Heart left ventricle (tissue), 16 donors: ENCODE data around the gene NUAK1. TPM values are rescaled to one million over a fixed set of nuclear protein-coding genes. Genes with fewer than 3 reads are reported as not detected.

Experiments used
- ATAC-seq, 4 donors: fragments of 200-7000 bp; cut with Tn5 transposase; one replicate each; pipeline ENCODE4 v1.9.1; 2020 to 2022; ENCODE audit warnings: moderate library complexity in 4 of 4, mild to moderate bottlenecking in 3 of 4, moderate number of reproducible peaks in 1 of 4
- DNase-seq, 5 donors: peaks; one replicate each; pipeline ENCODE4 v3.0.0-alpha.2; 2020
- H3K27ac ChIP-seq, 12 donors: fragments of 200-600 bp; sonication (generic) in 4 of 12; one replicate each; pipeline versions ENCODE4 v1.5.0 to v1.8.0; 2016 to 2022; ENCODE audit warnings: mild to moderate bottlenecking in 2 of 12
- H3K27me3 ChIP-seq, 9 donors: fragments of 200-600 bp; sonication (generic) in 2 of 9; one replicate each; pipeline versions ENCODE4 v1.5.1 to v1.8.0; 2016 to 2022; ENCODE audit warnings: mild to moderate bottlenecking in 3 of 9
- H3K36me3 ChIP-seq, 9 donors: fragments of 200-600 bp; sonication (generic) in 2 of 9; one replicate each; pipeline versions ENCODE4 v1.5.0 to v1.8.0; 2018 to 2022; ENCODE audit warnings: mild to moderate bottlenecking in 2 of 9
- H3K4me1 ChIP-seq, 12 donors: fragments of 200-600 bp; sonication (generic) in 4 of 12; one replicate each; pipeline versions ENCODE4 v1.5.0 to v1.8.0; 2016 to 2022; ENCODE audit warnings: mild to moderate bottlenecking in 3 of 12
- H3K4me3 ChIP-seq, 12 donors: fragments of 200-600 bp; sonication (generic) in 4 of 12; one replicate each; pipeline versions ENCODE4 v1.5.0 to v1.8.0; 2017 to 2022; ENCODE audit warnings: mild to moderate bottlenecking in 9 of 12, moderate library complexity in 4 of 12
- H3K9me3 ChIP-seq, 12 donors: fragments of 200-600 bp; sonication (generic) in 4 of 12; one replicate each; pipeline versions ENCODE4 v1.5.0 to v1.8.0; 2016 to 2022; ENCODE audit warnings: mild to moderate bottlenecking in 1 of 12
- POLR2A ChIP-seq, 2 donors: fragments of 450-650 bp; IDR thresholded peaks; one replicate each; pipeline ENCODE4 v1.6.1; 2017; ENCODE audit warnings: antibody characterized with exemption in 2 of 2, mild to moderate bottlenecking in 2 of 2, moderate library complexity in 2 of 2
- WGBS, 4 donors: extraction: QIAGEN DNeasy Blood & Tissue Kit in 2 of 4; methylation state at CpG; one replicate each; pipeline versions ENCODE4 v1.1.5 to v1.1.7; 2013 to 2018; 5-methylcytosine and 5-hydroxymethylcytosine counted together
- intact Hi-C, 10 donors: fragments of 100-400 bp; cut with DNase I; formaldehyde crosslinking; loops; one replicate each; pipeline versions ENCODE4 v1.11.1 to v1.14.2; 2022
- polyA plus RNA-seq, 2 donors: library from polyadenylated mRNA; stranded (reverse); fragments of 200-250 nt; gene quantifications; one replicate each; pipeline ENCODE4 v1.2.3, GENCODE V29; 2013
- total RNA-seq, 9 donors: library from RNA; depleted of rRNA in 2 of 9; stranded (reverse); fragments of >200 nt in 2 of 9; fragmentation: NEBNext Ultra II Directional in 3 of 9; extraction: Animal tissue kit (Norgen Biotek cat#: 25700) in 3 of 9; gene quantifications; one replicate each; pipeline versions ENCODE4 v1.1.0 to v1.2.4, GENCODE V29; 2016 to 2023
- TF ChIP-seq, protein P1 (sequence below), 12 donors: fragments of 200-600 bp; sonication (generic) in 4 of 12; IDR thresholded peaks; one replicate each; pipeline versions ENCODE4 v1.5.0 to v1.8.0; 2018 to 2022; ENCODE audit warnings: antibody characterized with exemption in 12 of 12, mild to moderate bottlenecking in 5 of 12
- donor health status: ischemic (EF 13 %, LVEDD 7.1; RV severe dilation, severe dysfunction).
- donor health status: healthy with polysubstance abuse.
- donor health status: DM: no; HTN: yes; CAD: no.
- donor health status: DM: no; HTN: no; CAD: no.
- donor health status: ischemic (EF 25% LVEDD 6.9; RV normal size, moderate dysfunction).
- donor health status: ischemic (EF 25% LVEDD 5.7; RV mildly dilated, moderate dysfunction).
- donor health status: healthy.
- donor health status: DM: yes; HTN: yes; CAD: no.
- donor health status: ischemic (EF 35%, LVEDD 5.7; RV mildly dilated, moderate dysfunction).
- donor health status: nonischemic (EF 11% LVEDD 7.7; RV severe dilation, severe dysfunction).
- donor health status: DM: yes; HTN: yes; CAD: no.
- donor health status: PGD.
- donor health status: ischemic (EF 29% LVEDD 5.4; RV normal size, mild dysfunction).
- donor health status: nonischemic (EF 23%, LVEDD 6.1; RV moderate dilation, normal function).

NUAK1 gene
- total and polyA plus RNA-seq, 11 donors = 10.5 to 50.7 (median 39.4) TPM

GRCh38 chr12:106081606-106082005 lies 57.1 kb downstream of the NUAK1 start:
- Histone ChIP-seq H3K9me3 (no peaks in the 10 kb centered on the region), H3K4me1 (peaks cover 7 to 81% (median 58%) of the 10 kb centered on the region in 12 donors), H3K4me3 (no peak overlapping the region), H3K36me3 (peaks cover 0 to 80% (median 42%) of the 10 kb centered on the region in 9 donors), H3K27ac (peak overlapping the region in 11 of 12 donors; percentile 24 to 92 (median 75)), H3K27me3 (no peaks in the 10 kb centered on the region)
- no peak for TF ChIP-seq POLR2A (IDR thresholded peaks at IDR 0.05)
- TF ChIP-seq, protein P1, sequence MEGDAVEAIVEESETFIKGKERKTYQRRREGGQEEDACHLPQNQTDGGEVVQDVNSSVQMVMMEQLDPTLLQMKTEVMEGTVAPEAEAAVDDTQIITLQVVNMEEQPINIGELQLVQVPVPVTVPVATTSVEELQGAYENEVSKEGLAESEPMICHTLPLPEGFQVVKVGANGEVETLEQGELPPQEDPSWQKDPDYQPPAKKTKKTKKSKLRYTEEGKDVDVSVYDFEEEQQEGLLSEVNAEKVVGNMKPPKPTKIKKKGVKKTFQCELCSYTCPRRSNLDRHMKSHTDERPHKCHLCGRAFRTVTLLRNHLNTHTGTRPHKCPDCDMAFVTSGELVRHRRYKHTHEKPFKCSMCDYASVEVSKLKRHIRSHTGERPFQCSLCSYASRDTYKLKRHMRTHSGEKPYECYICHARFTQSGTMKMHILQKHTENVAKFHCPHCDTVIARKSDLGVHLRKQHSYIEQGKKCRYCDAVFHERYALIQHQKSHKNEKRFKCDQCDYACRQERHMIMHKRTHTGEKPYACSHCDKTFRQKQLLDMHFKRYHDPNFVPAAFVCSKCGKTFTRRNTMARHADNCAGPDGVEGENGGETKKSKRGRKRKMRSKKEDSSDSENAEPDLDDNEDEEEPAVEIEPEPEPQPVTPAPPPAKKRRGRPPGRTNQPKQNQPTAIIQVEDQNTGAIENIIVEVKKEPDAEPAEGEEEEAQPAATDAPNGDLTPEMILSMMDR (IDR thresholded peaks at IDR 0.05) = no peak
- ATAC-seq (no peak), DNase-seq (no peak)
- intact Hi-C loops = loop anchor here in 2 of 10 donors (5.0 kb wide), 2 partner anchors 36 to 56 kb away; partner anchors contain the start of gene NUAK1 (in 1 of the 2)

DNA sequence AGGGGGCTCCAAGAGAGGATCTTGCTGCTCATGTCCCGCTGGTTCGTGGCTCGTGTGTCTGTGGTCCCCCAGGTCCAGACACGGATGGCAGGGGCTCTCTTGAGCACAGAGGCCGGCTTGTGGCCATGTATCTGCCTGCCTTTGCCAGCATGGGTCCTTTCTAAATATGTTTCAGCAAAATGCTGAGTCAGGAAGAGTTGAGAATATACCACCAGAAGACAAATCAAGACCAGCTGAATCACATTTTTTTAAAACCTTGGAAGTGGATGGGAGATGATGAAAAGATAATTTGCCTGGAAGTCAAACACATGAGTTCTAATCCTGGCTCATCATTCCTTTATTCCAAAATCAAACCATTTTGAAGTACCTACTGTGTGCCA lies 58.0 kb downstream of the NUAK1 start:
- intact Hi-C loops = loop anchor here in 2 of 10 donors (5.0 kb wide), 2 partner anchors 37 to 57 kb away; partner anchors contain the start of gene NUAK1 (in 1 of the 2)
- peaks cover 0 to 77% (median 41%) of the 10 kb centered on the region in 9 donors for H3K36me3 ChIP-seq

GRCh38 chr12:106080041-106080790 lies 58.5 kb downstream of the NUAK1 start:
- H3K36me3 ChIP-seq = peaks cover 0 to 77% (median 37%) of the 10 kb centered on the region in 9 donors
- H3K4me3 ChIP-seq = no peak overlapping the region
- no peaks in the 10 kb centered on the region for H3K27me3 ChIP-seq
- ATAC-seq (peak; percentile 35 to 62 (median 49)), DNase-seq (peak in 1 of 5 donors; percentile 36)
- H3K9me3 ChIP-seq = no peaks in the 10 kb centered on the region
- H3K27ac ChIP-seq = peak overlapping the region; percentile 30 to 92 (median 69)
- WGBS, 4 donors = 15 to 26% (median 17%) methylated on average over 9 of the region's 9 CpGs
- TF ChIP-seq POLR2A (IDR thresholded peaks at IDR 0.05) = no peak
- TF ChIP-seq, protein P1 (IDR thresholded peaks at IDR 0.05) = no peak
- peaks cover 7 to 89% (median 59%) of the 10 kb centered on the region in 12 donors for H3K4me1 ChIP-seq
- intact Hi-C loops = loop anchor here in 2 of 10 donors (5.0 kb wide), 2 partner anchors 37 to 57 kb away; partner anchors contain the start of gene NUAK1 (in 1 of the 2)

More for the DNA sequence above, 58.0 kb downstream of the NUAK1 start:
- Histone ChIP-seq H3K27me3 (no peaks in the 10 kb centered on the region), H3K4me1 (peaks cover 7 to 85% (median 57%) of the 10 kb centered on the region in 12 donors), H3K4me3 (no peak overlapping the region), H3K9me3 (no peaks in the 10 kb centered on the region), H3K27ac (peak overlapping the region; percentile 30 to 92 (median 69))
- no peak for DNase-seq
- WGBS, 4 donors = 45 to 58% (median 57%) methylated on average over 5 of the region's 5 CpGs
- peak in 2 of 4 donors; percentile 2 to 3 for ATAC-seq
- TF ChIP-seq, protein P1 (IDR thresholded peaks at IDR 0.05) = no peak
- TF ChIP-seq POLR2A (IDR thresholded peaks at IDR 0.05) = no peak

- Histone ChIP-seq H3K27me3 (no peaks in the 10 kb centered on the region), H3K9me3 (no peaks in the 10 kb centered on the region), H3K27ac (peak overlapping the region in 11 of 12 donors; percentile 15 to 92 (median 75)), H3K4me3 (no peak overlapping the region), H3K4me1 (peaks cover 7 to 88% (median 59%) of the 10 kb centered on the region in 12 donors), H3K36me3 (peaks cover 0 to 68% (median 32%) of the 10 kb centered on the region in 9 donors)
- DNase-seq (peak in 1 of 5 donors; percentile 2), ATAC-seq (no peak)
- 69 to 85% (median 73%) methylated on average over 1 of the region's 1 CpG for WGBS, 4 donors
- intact Hi-C loops = loop anchor here in 3 of 10 donors (5.0 to 10.0 kb wide), 3 partner anchors 53 to 58 kb away; partner anchors contain the start of gene NUAK1 (in 2 of the 3)
- TF ChIP-seq POLR2A (IDR thresholded peaks at IDR 0.05) = no peak
- TF ChIP-seq, protein P1 (IDR thresholded peaks at IDR 0.05) = no peak
Observed at GRCh38 chr12:106079148-106079738, 59.5 kb downstream of the NUAK1 start.
